ENCODE data around the gene CORO2A. TPM values are rescaled to one million over a fixed set of nuclear protein-coding genes. Genes with fewer than 3 reads are reported as not detected.

Gene CORO2A
- polyA plus RNA-seq, result 4.2 TPM

- H3K4me1 Mint-ChIP-seq, result peaks cover 2 to 15% (median 11%) of the 10 kb centered on the region in 3 donors
Measured at GRCh38 chr9:98192503-98193335, at the start of gene CORO2A. TSS of gene CORO2A (minus strand) at chr9:98192637. CDS start at chr9:98157660, 34,977 bp downstream.

DNA sequence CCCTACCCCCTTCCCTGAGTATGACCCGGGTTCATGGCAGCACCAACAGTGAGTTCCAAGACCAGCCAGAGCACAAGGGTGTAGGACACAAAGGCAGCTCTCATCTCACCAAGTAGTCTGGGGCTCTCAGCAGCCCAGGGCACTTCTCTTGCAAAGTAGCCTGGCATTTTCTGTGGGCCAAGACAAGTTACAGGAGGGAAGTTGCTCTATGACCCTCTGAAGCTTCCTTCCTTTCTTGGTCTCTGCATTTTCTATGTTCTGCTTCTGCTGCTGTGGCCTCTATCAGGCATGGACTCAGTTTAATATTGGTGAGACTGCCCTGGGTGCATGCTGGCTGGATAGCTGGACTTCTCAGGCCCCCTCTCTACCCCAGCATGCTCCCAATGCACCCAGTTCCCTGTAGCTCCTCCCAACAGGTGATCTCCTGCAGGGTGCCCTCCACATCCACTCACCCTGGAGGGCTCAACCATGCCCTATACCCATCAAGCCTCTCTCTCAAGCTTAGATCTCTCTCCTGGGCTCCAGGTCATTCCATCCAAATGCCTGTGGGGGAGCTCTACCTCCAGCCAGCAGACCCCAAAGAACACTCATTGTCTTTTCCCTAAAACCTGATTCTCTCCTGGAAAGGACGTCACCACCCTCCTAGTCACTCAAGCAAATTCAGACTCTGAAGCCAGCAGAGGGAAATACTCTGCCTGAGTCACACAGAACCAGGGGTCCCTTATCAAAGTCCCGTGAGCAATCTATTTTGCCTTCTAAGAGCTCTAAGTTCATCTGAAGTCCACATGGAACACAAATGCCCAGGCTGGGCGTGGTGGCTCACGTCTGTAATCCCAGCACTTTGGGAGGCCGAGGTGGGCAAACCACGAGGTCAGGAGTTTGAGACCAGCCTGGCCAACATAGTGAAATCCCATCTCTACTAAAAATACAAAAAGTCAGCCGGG is 49.2 kb upstream of the CORO2A start:
- H3K4me3 Mint-ChIP-seq, result no peak overlapping the region
- no peaks in the 10 kb centered on the region for H3K9me3 Mint-ChIP-seq
- no peak overlapping the region for H3K27ac Mint-ChIP-seq
- H3K4me1 Mint-ChIP-seq, result peaks cover 0 to 2% (median 0%) of the 10 kb centered on the region in 3 donors
- peaks cover 9% of the 10 kb centered on the region for H3K36me3 Mint-ChIP-seq
- no peaks in the 10 kb centered on the region for H3K27me3 Mint-ChIP-seq

More at GRCh38 chr9:98192503-98193335, at the start of gene CORO2A:
- no peaks in the 10 kb centered on the region for H3K27me3 Mint-ChIP-seq
- H3K36me3 Mint-ChIP-seq, result no peaks in the 10 kb centered on the region
- H3K27ac Mint-ChIP-seq, result peak within 1 kb of the TSS in 2 of 3 donors; percentile 10 to 80
- H3K4me3 Mint-ChIP-seq, result peak within 1 kb of the TSS; percentile 88 to 92 (median 90)
- no peaks in the 10 kb centered on the region for H3K9me3 Mint-ChIP-seq

GRCh38 chr9:98240475-98240874 is 48.0 kb upstream of the CORO2A start:
- Mint-ChIP-seq H3K36me3 (peaks cover 4% of the 10 kb centered on the region), H3K4me1 (peaks cover 0 to 2% (median 0%) of the 10 kb centered on the region in 3 donors), H3K4me3 (no peak overlapping the region), H3K27me3 (no peaks in the 10 kb centered on the region), H3K9me3 (no peaks in the 10 kb centered on the region), H3K27ac (no peak overlapping the region)

GRCh38 chr9:98236901-98237487 is 44.6 kb upstream of the CORO2A start:
- peaks cover 6% of the 10 kb centered on the region for H3K36me3 Mint-ChIP-seq
- no peaks in the 10 kb centered on the region for H3K27me3 Mint-ChIP-seq
- H3K4me3 Mint-ChIP-seq, result no peak overlapping the region
- H3K27ac Mint-ChIP-seq, result no peak overlapping the region
- peaks cover 0 to 2% (median 0%) of the 10 kb centered on the region in 3 donors for H3K4me1 Mint-ChIP-seq
- no peaks in the 10 kb centered on the region for H3K9me3 Mint-ChIP-seq

DNA sequence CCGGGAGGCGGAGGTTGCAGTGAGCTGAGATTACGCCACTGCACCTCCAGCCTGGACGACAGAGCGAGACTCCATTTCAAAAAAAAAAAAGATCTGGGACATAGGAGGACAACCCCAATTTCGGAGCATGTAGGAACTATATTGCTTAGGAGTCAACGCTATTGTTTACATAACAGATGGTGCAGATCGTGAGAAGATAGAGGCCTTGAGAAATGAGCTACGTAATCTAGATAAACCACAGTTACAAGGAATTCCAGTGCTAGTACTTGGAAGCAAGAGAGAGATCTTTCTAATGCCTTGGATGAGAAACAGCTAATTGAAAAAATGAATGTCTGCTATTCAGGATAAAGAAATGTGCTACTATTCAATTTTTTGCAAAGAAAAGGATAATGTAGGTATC is 42.7 kb upstream of the CORO2A start:
- Mint-ChIP-seq H3K4me1 (peaks cover 0 to 5% (median 5%) of the 10 kb centered on the region in 3 donors), H3K9me3 (no peaks in the 10 kb centered on the region), H3K4me3 (no peak overlapping the region), H3K27me3 (no peaks in the 10 kb centered on the region), H3K27ac (no peak overlapping the region), H3K36me3 (peaks cover 9% of the 10 kb centered on the region)

GRCh38 chr9:98234245-98234825 is 41.9 kb upstream of the CORO2A start:
- no peaks in the 10 kb centered on the region for H3K9me3 Mint-ChIP-seq
- H3K4me3 Mint-ChIP-seq, result no peak overlapping the region
- H3K27me3 Mint-ChIP-seq, result no peaks in the 10 kb centered on the region
- no peak overlapping the region for H3K27ac Mint-ChIP-seq
- peaks cover 11% of the 10 kb centered on the region for H3K36me3 Mint-ChIP-seq
- H3K4me1 Mint-ChIP-seq, result peaks cover 0 to 5% (median 5%) of the 10 kb centered on the region in 3 donors

DNA sequence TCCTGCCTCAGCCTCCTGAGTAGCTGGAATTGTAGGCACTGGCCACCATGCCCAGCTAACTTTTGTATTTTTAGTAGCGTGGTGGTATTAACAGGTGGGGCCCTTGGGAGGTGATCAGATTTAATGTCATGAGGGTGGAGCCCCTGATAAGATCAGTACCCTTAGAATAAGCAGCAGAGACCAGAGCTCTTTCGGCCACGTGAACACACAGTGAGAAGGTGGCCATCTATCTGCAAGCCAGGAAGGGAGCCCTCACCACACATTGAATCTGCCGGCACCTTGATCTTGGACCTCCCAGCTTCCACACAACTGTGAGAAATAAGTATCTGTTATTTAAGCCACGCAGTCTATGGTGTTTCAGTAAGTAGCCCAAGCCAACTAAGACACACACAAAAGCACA is 40.5 kb upstream of the CORO2A start:
- Mint-ChIP-seq H3K36me3 (peaks cover 9% of the 10 kb centered on the region), H3K27me3 (no peaks in the 10 kb centered on the region), H3K4me3 (no peak overlapping the region), H3K4me1 (peaks cover 0 to 5% (median 5%) of the 10 kb centered on the region in 3 donors), H3K9me3 (no peaks in the 10 kb centered on the region), H3K27ac (no peak overlapping the region)

- Mint-ChIP-seq H3K36me3 (peaks cover 9% of the 10 kb centered on the region), H3K27me3 (no peaks in the 10 kb centered on the region), H3K27ac (no peak overlapping the region), H3K4me1 (peaks cover 0 to 5% (median 5%) of the 10 kb centered on the region in 3 donors), H3K4me3 (no peak overlapping the region), H3K9me3 (no peaks in the 10 kb centered on the region)
Measured at GRCh38 chr9:98231770-98232478, 39.5 kb upstream of the CORO2A start.

DNA sequence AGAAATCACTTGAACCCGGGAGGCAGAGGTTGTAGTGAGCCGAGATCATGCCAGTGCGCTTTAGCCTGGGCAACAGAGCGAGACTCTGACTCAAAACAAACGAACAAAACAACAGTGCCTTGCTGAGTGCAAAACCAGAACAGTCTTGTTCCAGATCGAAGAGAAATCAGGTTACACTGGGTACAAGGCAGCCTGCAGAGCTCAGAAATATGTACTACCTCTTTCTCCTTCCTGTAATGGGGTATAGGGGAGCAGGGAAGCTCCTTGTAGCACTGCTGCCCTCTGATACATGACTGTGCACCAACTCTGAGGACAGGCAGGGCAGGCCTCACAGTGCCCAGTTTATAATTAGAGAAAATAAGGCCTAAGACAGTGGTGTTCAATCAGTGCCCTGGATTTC is 38.4 kb upstream of the CORO2A start:
- Mint-ChIP-seq H3K9me3 (no peaks in the 10 kb centered on the region), H3K27ac (no peak overlapping the region), H3K4me3 (no peak overlapping the region), H3K36me3 (peaks cover 10% of the 10 kb centered on the region), H3K4me1 (peaks cover 0 to 5% (median 5%) of the 10 kb centered on the region in 3 donors), H3K27me3 (no peaks in the 10 kb centered on the region)

DNA sequence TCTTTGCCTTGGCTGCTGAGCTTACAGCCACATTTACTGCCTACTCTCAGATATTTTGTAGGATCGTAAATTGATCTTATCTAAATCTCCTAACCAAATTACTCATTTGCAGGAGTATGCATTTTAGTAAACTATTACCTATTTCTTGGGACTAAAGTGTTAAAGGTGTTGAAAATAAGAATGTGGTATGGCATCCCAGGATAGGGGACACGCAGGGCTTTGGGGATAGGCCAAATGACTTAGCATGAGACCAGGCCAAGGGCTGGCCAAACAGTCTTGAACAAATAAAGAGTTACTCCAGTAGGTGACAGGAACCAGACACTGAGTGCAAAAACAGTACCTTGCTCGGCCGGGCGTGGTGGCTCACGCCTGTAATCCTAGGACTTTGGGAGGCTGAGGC is 37.9 kb upstream of the CORO2A start:
- peaks cover 10% of the 10 kb centered on the region for H3K36me3 Mint-ChIP-seq

DNA sequence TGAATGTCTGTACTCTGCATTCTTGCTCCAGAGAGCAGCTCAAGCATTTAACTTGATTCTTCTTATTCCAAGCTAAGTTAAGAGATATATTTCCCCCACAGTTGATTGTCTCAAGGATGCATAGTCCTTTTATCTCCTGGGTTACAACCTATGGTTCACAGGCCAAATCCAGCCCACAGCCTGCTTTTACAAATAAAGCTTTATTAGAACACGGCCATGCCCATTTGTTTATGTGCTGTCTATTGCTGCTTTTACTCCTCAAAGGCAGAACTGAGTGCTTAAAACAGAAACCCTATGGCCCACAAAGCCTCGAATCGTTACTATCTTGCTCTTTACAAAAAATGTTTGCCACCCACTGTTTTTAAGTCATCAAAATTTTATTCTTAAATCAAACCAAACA is 37.2 kb upstream of the CORO2A start:
- Mint-ChIP-seq H3K4me3 (no peak overlapping the region), H3K27me3 (no peaks in the 10 kb centered on the region), H3K9me3 (no peaks in the 10 kb centered on the region), H3K27ac (no peak overlapping the region), H3K4me1 (peaks cover 0 to 5% (median 5%) of the 10 kb centered on the region in 3 donors), H3K36me3 (peaks cover 8% of the 10 kb centered on the region)

More for the DNA sequence above, 37.9 kb upstream of the CORO2A start:
- no peaks in the 10 kb centered on the region for H3K9me3 Mint-ChIP-seq
- H3K4me1 Mint-ChIP-seq, result peaks cover 0 to 5% (median 5%) of the 10 kb centered on the region in 3 donors
- no peaks in the 10 kb centered on the region for H3K27me3 Mint-ChIP-seq
- no peak overlapping the region for H3K27ac Mint-ChIP-seq
- no peak overlapping the region for H3K4me3 Mint-ChIP-seq

DNA sequence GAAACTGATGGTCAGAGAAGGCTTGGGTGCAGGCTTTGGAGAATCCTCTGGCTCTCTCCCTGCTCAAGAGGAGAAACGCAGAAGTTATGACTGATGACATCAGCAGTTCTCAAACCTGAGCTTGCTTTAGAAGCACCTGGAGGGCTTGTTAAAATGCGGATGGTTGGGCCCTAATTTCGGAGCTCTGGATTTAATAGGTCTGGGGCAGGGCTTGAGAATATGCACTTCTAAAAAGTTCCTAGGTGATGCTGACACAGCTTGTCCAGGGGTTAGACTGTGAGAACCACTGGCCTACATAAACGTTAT is 36.6 kb upstream of the CORO2A start:
- H3K4me1 Mint-ChIP-seq, result peaks cover 0 to 5% (median 5%) of the 10 kb centered on the region in 3 donors
- H3K27ac Mint-ChIP-seq, result no peak overlapping the region
- no peaks in the 10 kb centered on the region for H3K9me3 Mint-ChIP-seq
- H3K36me3 Mint-ChIP-seq, result peaks cover 8% of the 10 kb centered on the region
- no peaks in the 10 kb centered on the region for H3K27me3 Mint-ChIP-seq
- no peak overlapping the region for H3K4me3 Mint-ChIP-seq

DNA sequence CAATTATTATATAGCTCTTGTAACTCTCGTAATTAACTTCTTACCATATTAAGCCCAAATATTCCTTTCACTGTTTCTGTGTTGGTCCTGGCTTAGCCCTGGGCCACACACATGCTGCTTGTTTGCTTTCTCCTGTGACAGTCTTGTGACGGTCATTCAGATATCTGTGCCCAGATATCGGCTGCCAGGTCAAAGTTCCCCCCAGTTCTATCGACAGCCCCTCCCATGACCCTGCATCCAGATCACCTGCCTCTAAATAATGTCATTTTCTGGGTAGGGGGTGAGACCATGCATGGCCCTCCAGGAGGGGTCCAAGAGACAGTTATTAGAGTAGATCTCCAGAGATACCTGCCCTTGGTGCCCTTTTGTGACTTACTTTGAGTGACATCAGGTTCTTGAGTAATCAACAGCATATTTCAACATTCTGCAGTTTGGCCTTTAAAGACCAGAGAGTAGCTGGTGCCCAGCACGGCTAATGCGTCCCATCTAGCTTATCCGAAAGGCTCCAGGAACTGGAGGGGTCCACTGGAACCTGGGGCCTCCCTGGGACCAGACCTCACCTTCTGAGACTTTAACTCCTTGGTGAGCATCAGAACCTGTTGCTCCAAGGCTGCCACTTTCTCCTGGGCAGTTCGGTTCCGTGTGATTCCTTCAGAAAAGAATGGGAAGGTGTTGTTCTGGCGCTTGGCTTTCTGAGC is 36.1 kb upstream of the CORO2A start:
- Mint-ChIP-seq H3K27ac (no peak overlapping the region), H3K4me3 (no peak overlapping the region), H3K9me3 (no peaks in the 10 kb centered on the region), H3K27me3 (no peaks in the 10 kb centered on the region), H3K4me1 (peaks cover 0 to 5% (median 5%) of the 10 kb centered on the region in 3 donors), H3K36me3 (peaks cover 10% of the 10 kb centered on the region)

GRCh38 chr9:98227883-98228282 is 35.4 kb upstream of the CORO2A start:
- H3K27ac Mint-ChIP-seq, result no peak overlapping the region
- H3K36me3 Mint-ChIP-seq, result peaks cover 15% of the 10 kb centered on the region
- H3K9me3 Mint-ChIP-seq, result no peaks in the 10 kb centered on the region
- H3K27me3 Mint-ChIP-seq, result no peaks in the 10 kb centered on the region
- no peak overlapping the region for H3K4me3 Mint-ChIP-seq
- peaks cover 0 to 5% (median 5%) of the 10 kb centered on the region in 3 donors for H3K4me1 Mint-ChIP-seq

Measured in IgD-negative memory B cell (primary cell).